ACC112 (cell line): Measurements from ENCODE around the gene LRRTM4.

Experiments
- H2AFZ ChIP-seq: fragments of 200-600 bp; sonication (generic); one replicate; pipeline ENCODE4 v1.6.0; 2017; ENCODE audit warnings: antibody characterized with exemption, low read length; ENCODE audit not compliant: unreplicated experiment
- H3K27ac ChIP-seq: fragments of 200-600 bp; sonication (generic); 2 replicates; pipeline ENCODE4 v1.5.1; 2014; ENCODE audit warnings: low read depth, mild to moderate bottlenecking, antibody characterized with exemption, low read length, moderate library complexity
- H3K27me3 ChIP-seq: fragments of 200-600 bp; sonication (generic); 2 replicates; pipeline ENCODE4 v1.6.1; 2014; ENCODE audit warnings: mild to moderate bottlenecking, antibody characterized with exemption, low read length, moderate library complexity, mixed read lengths; ENCODE audit not compliant: insufficient read depth
- H3K36me3 ChIP-seq: fragments of 200-600 bp; sonication (generic); 2 replicates; pipeline ENCODE4 v1.6.1; 2016; ENCODE audit warnings: mild to moderate bottlenecking, antibody characterized with exemption, low read length, moderate library complexity, mixed read lengths; ENCODE audit not compliant: insufficient read depth
- H3K4me1 ChIP-seq: fragments of 200-600 bp; sonication (generic); one replicate; pipeline ENCODE4 v1.6.1; 2016; ENCODE audit warnings: low read length, mixed read lengths; ENCODE audit not compliant: insufficient read depth, unreplicated experiment, control insufficient read depth
- H3K4me3 ChIP-seq: fragments of 200-600 bp; sonication (generic); 2 replicates; pipeline ENCODE4 v1.5.1; 2014; ENCODE audit warnings: mild to moderate bottlenecking, low read depth, low read length
- H3K79me2 ChIP-seq: fragments of 200-600 bp; sonication (generic); one replicate; pipeline ENCODE4 v1.6.0; 2016; ENCODE audit warnings: low read length; ENCODE audit not compliant: control insufficient read depth, unreplicated experiment, insufficient read depth

Gene LRRTM4

GRCh38 chr2:77008853-77009252 is 513.3 kb downstream of the LRRTM4 start:
- H3K36me3 ChIP-seq, result no peaks in the 10 kb centered on the region
- H3K4me3 ChIP-seq, result no peak overlapping the region
- H3K27me3 ChIP-seq, result no peaks in the 10 kb centered on the region
- no peak overlapping the region for H2AFZ ChIP-seq
- H3K27ac ChIP-seq, result no peak overlapping the region
- H3K4me1 ChIP-seq, result no peaks in the 10 kb centered on the region
- no peaks in the 10 kb centered on the region for H3K79me2 ChIP-seq

DNA sequence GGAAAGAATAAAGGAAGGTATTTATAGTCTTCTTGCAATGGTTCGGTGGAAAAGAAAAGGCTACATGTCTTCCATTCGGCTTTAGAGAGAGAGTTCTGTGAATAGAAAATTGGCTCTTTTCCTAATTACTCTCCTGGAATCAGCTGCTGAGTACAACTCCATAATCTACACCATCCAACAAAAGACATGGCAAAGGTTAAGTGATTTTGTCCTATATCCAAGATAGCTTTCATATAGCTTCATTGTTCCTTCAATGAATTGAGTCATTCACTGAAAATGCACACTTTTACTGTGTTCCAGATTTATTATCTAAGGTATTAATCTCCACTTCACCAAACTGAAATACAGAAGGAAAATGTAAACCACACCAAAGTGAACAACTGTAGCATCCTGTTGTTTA is 514.5 kb downstream of the LRRTM4 start:
- H3K79me2 ChIP-seq, result no peaks in the 10 kb centered on the region
- no peak overlapping the region for H2AFZ ChIP-seq
- H3K4me1 ChIP-seq, result no peaks in the 10 kb centered on the region
- no peaks in the 10 kb centered on the region for H3K27me3 ChIP-seq
- H3K4me3 ChIP-seq, result no peak overlapping the region
- H3K36me3 ChIP-seq, result no peaks in the 10 kb centered on the region
- H3K27ac ChIP-seq, result no peak overlapping the region

DNA sequence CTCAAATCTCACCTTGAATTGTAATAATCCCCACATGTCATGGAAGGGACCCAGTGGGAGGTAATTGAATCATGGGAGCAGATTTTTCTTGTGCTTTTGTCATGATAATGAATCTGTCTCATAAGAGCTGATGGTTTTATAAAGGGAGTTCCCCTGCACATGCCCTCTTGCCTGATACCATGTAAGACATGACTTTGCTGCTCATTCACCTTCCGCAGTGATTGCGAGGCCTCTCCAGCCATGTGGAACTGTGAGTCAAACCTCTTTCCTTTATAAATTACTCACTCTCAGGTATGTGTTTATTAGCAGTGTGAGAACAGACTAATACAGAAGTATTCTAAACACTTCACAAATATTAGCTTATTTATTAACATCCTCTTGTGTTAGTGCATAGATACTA is 516.7 kb downstream of the LRRTM4 start:
- no peaks in the 10 kb centered on the region for H3K36me3 ChIP-seq
- H3K79me2 ChIP-seq, result no peaks in the 10 kb centered on the region
- H3K4me3 ChIP-seq, result no peak overlapping the region
- no peaks in the 10 kb centered on the region for H3K27me3 ChIP-seq
- H2AFZ ChIP-seq, result no peak overlapping the region
- no peak overlapping the region for H3K27ac ChIP-seq
- no peaks in the 10 kb centered on the region for H3K4me1 ChIP-seq

DNA sequence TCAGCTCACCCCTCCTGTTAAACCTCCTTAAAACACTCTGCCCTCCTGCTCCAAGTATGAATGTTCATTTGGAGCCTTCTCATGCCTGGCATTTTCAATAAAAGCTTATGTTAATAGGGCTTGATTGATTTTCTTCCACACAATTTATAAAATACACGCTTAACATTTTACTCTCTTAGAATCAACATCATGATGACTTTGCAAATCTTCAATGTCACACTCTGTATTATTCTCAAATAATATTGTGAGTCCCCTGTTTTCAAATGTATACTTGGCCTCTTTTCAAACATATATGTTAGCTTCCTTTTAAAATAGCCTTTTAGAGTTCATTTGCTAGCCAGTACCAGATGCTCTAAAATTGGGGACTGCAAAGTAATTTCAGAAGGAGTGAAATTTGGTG is 520.3 kb downstream of the LRRTM4 start:
- Histone ChIP-seq H3K27me3 (no peaks in the 10 kb centered on the region), H3K36me3 (no peaks in the 10 kb centered on the region), H3K4me3 (no peak overlapping the region), H3K4me1 (no peaks in the 10 kb centered on the region), H2AFZ (no peak overlapping the region), H3K79me2 (no peaks in the 10 kb centered on the region), H3K27ac (no peak overlapping the region)

- H2AFZ ChIP-seq, result no peak overlapping the region
- H3K79me2 ChIP-seq, result no peaks in the 10 kb centered on the region
- H3K4me1 ChIP-seq, result no peaks in the 10 kb centered on the region
- H3K27ac ChIP-seq, result no peak overlapping the region
- no peaks in the 10 kb centered on the region for H3K27me3 ChIP-seq
- no peak overlapping the region for H3K4me3 ChIP-seq
- H3K36me3 ChIP-seq, result no peaks in the 10 kb centered on the region
Observed at GRCh38 chr2:76998704-76999103, 523.5 kb downstream of the LRRTM4 start.

- Histone ChIP-seq H3K79me2 (no peaks in the 10 kb centered on the region), H3K27ac (no peak overlapping the region), H2AFZ (no peak overlapping the region), H3K27me3 (no peaks in the 10 kb centered on the region), H3K4me3 (no peak overlapping the region), H3K36me3 (no peaks in the 10 kb centered on the region), H3K4me1 (no peaks in the 10 kb centered on the region)
Observed at GRCh38 chr2:76998152-76998551, 524.0 kb downstream of the LRRTM4 start.

DNA sequence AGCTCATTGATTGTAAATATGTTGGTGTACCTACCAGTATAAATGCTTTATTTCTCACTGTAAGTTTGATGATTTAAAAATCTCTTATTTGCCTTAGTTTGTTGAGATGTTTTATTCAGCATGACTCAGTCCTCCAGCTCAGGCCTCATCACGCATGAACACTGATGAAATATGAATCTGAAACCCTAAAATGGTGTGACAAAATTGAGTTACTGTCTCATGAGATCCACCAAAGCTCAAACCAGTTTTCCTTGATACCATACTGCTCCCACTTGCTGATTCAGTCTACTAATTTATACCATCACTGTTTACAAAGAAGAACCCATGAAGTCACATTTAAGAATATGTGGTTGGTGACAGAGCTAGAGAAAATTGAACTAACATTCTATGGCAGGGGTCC is 524.9 kb downstream of the LRRTM4 start:
- H2AFZ ChIP-seq, result no peak overlapping the region
- H3K4me1 ChIP-seq, result no peaks in the 10 kb centered on the region
- H3K4me3 ChIP-seq, result no peak overlapping the region
- no peaks in the 10 kb centered on the region for H3K79me2 ChIP-seq
- H3K27me3 ChIP-seq, result no peaks in the 10 kb centered on the region
- no peak overlapping the region for H3K27ac ChIP-seq
- no peaks in the 10 kb centered on the region for H3K36me3 ChIP-seq

DNA sequence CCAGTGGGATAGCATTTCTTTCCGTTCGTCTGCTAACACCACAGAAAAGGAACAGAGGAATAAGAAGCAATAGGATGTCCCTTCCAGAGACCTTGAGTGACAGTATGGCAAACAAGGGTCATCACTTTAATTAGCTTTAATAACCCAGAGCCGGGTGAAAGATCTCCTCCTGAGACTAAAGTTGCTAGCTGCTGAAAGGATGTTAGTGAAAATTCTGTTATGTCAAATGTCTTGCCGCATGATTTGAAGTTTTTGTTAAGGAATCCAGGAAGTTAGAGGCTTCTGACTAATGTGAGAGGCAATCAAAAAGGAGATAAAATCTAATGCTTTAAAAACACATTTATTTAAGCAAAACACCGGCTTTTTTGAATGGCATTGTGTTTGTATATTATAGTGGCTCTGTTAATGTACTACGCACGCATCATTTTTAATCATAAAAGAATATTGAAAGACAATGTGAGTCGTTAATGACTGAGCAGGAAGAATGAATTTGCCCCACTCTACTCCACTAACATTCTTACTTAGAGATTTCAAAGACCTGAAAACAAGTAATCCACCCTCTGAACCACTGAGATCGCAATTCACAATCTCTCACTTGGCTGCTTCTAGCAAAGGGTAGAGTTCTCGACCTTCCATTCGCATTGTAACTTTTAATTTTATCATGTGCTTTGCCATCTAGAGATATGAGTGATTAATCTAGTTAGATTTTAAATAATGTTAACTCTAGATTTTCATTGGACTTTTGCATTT is 536.6 kb downstream of the LRRTM4 start:
- Histone ChIP-seq H3K79me2 (no peaks in the 10 kb centered on the region), H3K4me1 (no peaks in the 10 kb centered on the region), H3K27ac (no peak overlapping the region), H3K4me3 (no peak overlapping the region), H3K27me3 (no peaks in the 10 kb centered on the region), H3K36me3 (no peaks in the 10 kb centered on the region), H2AFZ (no peak overlapping the region)

DNA sequence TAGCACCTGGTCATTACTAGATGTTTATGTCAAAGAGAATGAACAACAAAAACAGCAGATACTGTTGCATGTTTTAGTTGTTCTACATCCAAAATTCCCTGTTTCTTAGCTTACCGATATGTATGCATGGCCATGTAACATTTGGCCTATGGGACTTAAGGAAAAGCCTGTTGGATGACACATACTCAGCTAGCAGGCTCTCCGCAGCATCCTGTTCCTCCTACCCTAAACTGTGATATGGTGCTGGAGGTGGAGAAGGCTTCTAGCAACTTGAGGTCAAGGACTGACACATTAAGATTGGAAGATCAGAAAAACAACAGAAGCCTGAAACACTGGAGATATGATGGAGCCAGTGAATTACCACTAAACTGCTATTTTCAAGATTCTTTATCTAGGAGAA is 537.8 kb downstream of the LRRTM4 start:
- Histone ChIP-seq H3K27ac (no peak overlapping the region), H3K4me1 (no peaks in the 10 kb centered on the region), H2AFZ (no peak overlapping the region), H3K27me3 (no peaks in the 10 kb centered on the region), H3K79me2 (no peaks in the 10 kb centered on the region), H3K36me3 (no peaks in the 10 kb centered on the region), H3K4me3 (no peak overlapping the region)

DNA sequence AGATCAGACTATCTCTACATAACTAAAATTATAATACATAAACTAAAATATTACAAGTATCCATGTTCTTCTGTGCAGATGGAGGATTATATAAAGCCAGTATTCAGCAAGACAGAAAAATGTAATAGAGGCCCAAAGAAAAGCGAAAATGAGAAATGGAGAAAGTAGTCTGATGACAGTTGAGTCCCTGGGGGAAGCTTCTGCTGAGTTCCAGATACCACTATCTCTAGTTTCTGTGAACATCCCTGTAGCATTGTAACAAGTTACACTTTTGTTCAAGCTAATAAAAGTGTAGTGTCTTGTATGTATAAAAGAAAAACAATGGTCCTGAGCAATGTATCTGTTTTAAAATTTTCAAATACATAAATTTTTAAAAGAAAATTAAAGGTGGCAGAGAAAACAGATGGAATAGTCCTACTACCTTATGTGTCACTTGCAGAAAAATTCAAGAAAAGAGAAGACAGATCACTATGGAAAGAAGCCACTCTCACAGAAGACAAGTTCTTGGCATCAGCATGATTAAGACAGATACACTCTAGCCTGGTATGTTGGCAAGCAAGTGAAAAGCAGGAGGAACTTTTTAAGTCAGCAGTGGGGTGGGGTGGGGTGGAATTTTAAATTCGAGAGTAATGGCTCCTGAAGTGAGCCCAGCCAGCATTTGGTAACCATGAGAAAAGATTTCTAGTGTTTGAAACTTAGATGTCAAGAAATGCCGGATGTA is 541.9 kb downstream of the LRRTM4 start:
- no peaks in the 10 kb centered on the region for H3K27me3 ChIP-seq
- H3K36me3 ChIP-seq, result no peaks in the 10 kb centered on the region
- H2AFZ ChIP-seq, result no peak overlapping the region
- H3K4me3 ChIP-seq, result no peak overlapping the region
- no peak overlapping the region for H3K27ac ChIP-seq
- no peaks in the 10 kb centered on the region for H3K79me2 ChIP-seq
- H3K4me1 ChIP-seq, result no peaks in the 10 kb centered on the region
